OCI-LY7 (cell line): ENCODE data around the gene DAB1. TPM values are rescaled to one million over a fixed set of nuclear protein-coding genes. Genes with fewer than 3 reads are reported as not detected.

Source experiments
- BruUV-seq: library from RNA; stranded (reverse); fragments of 400-500 nt; replicated peaks from 2 replicates; lab custom pipeline; 2021; lab: Mats Ljungman, UMichigan
- CTCF ChIA-PET: fragments of 300-600 bp; sonication (Branson Sonifier 250); formaldehyde crosslinking; loops from one replicate; lab custom pipeline; 2022; ENCODE audit warnings: antibody characterized with exemption; ENCODE audit not compliant: unreplicated experiment; lab: Charles Lee
- POLR2A ChIA-PET: fragments of 300-600 bp; sonication (Branson Sonifier 250); formaldehyde crosslinking; loops from one replicate; lab custom pipeline; 2022; ENCODE audit warnings: antibody characterized with exemption; lab: Charles Lee
- DNase-seq: peaks from one replicate; pipeline ENCODE4 v3.0.0-alpha.2; 2015; ENCODE audit warnings: low spot score
- H2AFZ ChIP-seq: fragments of 200-600 bp; sonication (generic), shearing (Covaris generic); 2 replicates; pipeline ENCODE4 v1.6.1; 2014; ENCODE audit warnings: mild to moderate bottlenecking, antibody characterized with exemption, low read length, moderate library complexity
- H3K27ac ChIP-seq: fragments of 200-600 bp; sonication (generic); 2 replicates; pipeline ENCODE4 v1.5.1; 2014; ENCODE audit warnings: mixed run types, low read depth, mild to moderate bottlenecking, moderate library complexity, low read length, inconsistent platforms; ENCODE audit not compliant: poor library complexity, severe bottlenecking
- H3K36me3 ChIP-seq: fragments of 200-600 bp; sonication (generic); 2 replicates; pipeline ENCODE4 v1.6.1; 2014; ENCODE audit warnings: mild to moderate bottlenecking, antibody characterized with exemption, low read length, moderate library complexity, mixed read lengths; ENCODE audit not compliant: insufficient read depth
- H3K4me1 ChIP-seq: fragments of 200-600 bp; sonication (generic); 2 replicates; pipeline ENCODE4 v1.5.1; 2014; ENCODE audit warnings: mild to moderate bottlenecking, low read length; ENCODE audit not compliant: insufficient read depth, poor library complexity, severe bottlenecking
- H3K4me2 ChIP-seq: fragments of 200-600 bp; sonication (generic); 2 replicates; pipeline ENCODE4 v1.6.1; 2014; ENCODE audit warnings: mild to moderate bottlenecking, low read length
- H3K4me3 ChIP-seq: fragments of 200-600 bp; sonication (generic); 2 replicates; pipeline ENCODE4 v1.5.1; 2014; ENCODE audit warnings: mild to moderate bottlenecking, low read depth, low read length; ENCODE audit not compliant: poor library complexity, severe bottlenecking
- H3K79me2 ChIP-seq: fragments of 200-600 bp; sonication (generic); 2 replicates; pipeline ENCODE4 v1.6.1; 2016; ENCODE audit warnings: low read depth, mild to moderate bottlenecking, low read length, moderate library complexity, mixed read lengths; ENCODE audit not compliant: insufficient read depth
- H3K9me2 ChIP-seq: fragments of 200-600 bp; sonication (generic); 2 replicates; pipeline ENCODE4 v1.6.1; 2016; ENCODE audit warnings: mild to moderate bottlenecking, low read length, mixed read lengths; ENCODE audit not compliant: insufficient read depth
- H3K9me3 ChIP-seq: fragments of 200-600 bp; sonication (generic); 2 replicates; pipeline ENCODE4 v1.6.1; 2014; ENCODE audit warnings: mild to moderate bottlenecking, mixed run types, low read length, mixed read lengths
- H4K20me1 ChIP-seq: fragments of 200-600 bp; sonication (generic); 2 replicates; pipeline ENCODE4 v1.6.1; 2014; ENCODE audit warnings: mild to moderate bottlenecking, antibody characterized with exemption, low read length, moderate library complexity, mixed read lengths; ENCODE audit not compliant: insufficient read depth
- CTCF ChIP-seq: fragments of 200-600 bp; sonication (generic); conservative IDR thresholded peaks from 2 replicates; pipeline ENCODE4 v1.5.1; 2014; ENCODE audit warnings: mild to moderate bottlenecking, antibody characterized with exemption, low read length, moderate library complexity, mixed read lengths
- EZH2phosphoT487 ChIP-seq: fragments of 200-600 bp; sonication (generic); IDR thresholded peaks from 2 replicates; pipeline ENCODE4 v1.6.1; 2018; ENCODE audit warnings: low read depth, borderline replicate concordance, mild to moderate bottlenecking, mixed run types, antibody characterized with exemption, low read length, moderate library complexity, mixed read lengths
- intact Hi-C: fragments of 100-400 bp; cut with micrococcal nuclease; formaldehyde crosslinking; loops from one replicate; pipeline ENCODE4 v1.10.0; 2022; ENCODE audit not compliant: unreplicated experiment
- total RNA-seq, 2 experiments: library from RNA; depleted of rRNA in 1 of 2; stranded (reverse); fragments of >200 nt in 1 of 2; shearing (Covaris generic) in 1 of 2; gene quantifications; 2 replicates each; pipeline ENCODE4 v1.2.3, GENCODE V29; 2014 to 2022

The DAB1 gene
- total RNA-seq, 2 experiments from 2014 or later = not detected

- intact Hi-C loops = no loop called here
- TF ChIP-seq EZH2phosphoT487 (no peak), CTCF (no peak)
- H4K20me1 ChIP-seq = no peaks in the 10 kb centered on the region
- no peaks in the 10 kb centered on the region for H3K9me3 ChIP-seq
- no peak overlapping the region for H3K4me2 ChIP-seq
- BruUV-seq = no TSS peak
- CTCF ChIA-PET = no interaction called here
- POLR2A ChIA-PET = no interaction called here
- peaks cover 12% of the 10 kb centered on the region for H3K4me1 ChIP-seq
- H2AFZ ChIP-seq = no peak overlapping the region
- no peaks in the 10 kb centered on the region for H3K36me3 ChIP-seq
- H3K9me2 ChIP-seq = no peaks in the 10 kb centered on the region
- H3K27ac ChIP-seq = no peak overlapping the region
- DNase-seq = no peak
- no peak overlapping the region for H3K4me3 ChIP-seq
- no peaks in the 10 kb centered on the region for H3K79me2 ChIP-seq
Observed at GRCh38 chr1:57133686-57134085, 290.2 kb downstream of the DAB1 start.

- POLR2A ChIA-PET = no interaction called here
- Histone ChIP-seq H3K27ac (no peak overlapping the region), H3K9me2 (no peaks in the 10 kb centered on the region), H4K20me1 (no peaks in the 10 kb centered on the region), H3K79me2 (no peaks in the 10 kb centered on the region), H3K4me3 (no peak overlapping the region), H3K4me1 (peaks cover 7% of the 10 kb centered on the region), H3K36me3 (no peaks in the 10 kb centered on the region), H3K4me2 (no peak overlapping the region), H2AFZ (no peak overlapping the region), H3K9me3 (no peaks in the 10 kb centered on the region)
- no peak for TF ChIP-seq EZH2phosphoT487
- no peak for TF ChIP-seq CTCF
- BruUV-seq = no TSS peak
- CTCF ChIA-PET = no interaction called here
- DNase-seq = no peak
- intact Hi-C loops = no loop called here
Observed at GRCh38 chr1:57132993-57133622, 290.8 kb downstream of the DAB1 start.

- intact Hi-C loops = no loop called here
- Histone ChIP-seq H3K36me3 (no peaks in the 10 kb centered on the region), H3K4me1 (no peaks in the 10 kb centered on the region), H3K9me2 (no peaks in the 10 kb centered on the region), H2AFZ (no peak overlapping the region), H3K4me2 (no peak overlapping the region), H3K4me3 (no peak overlapping the region), H4K20me1 (no peaks in the 10 kb centered on the region), H3K9me3 (no peaks in the 10 kb centered on the region), H3K27ac (no peak overlapping the region), H3K79me2 (no peaks in the 10 kb centered on the region)
- POLR2A ChIA-PET = interaction anchor here (1.0 to 1.1 kb wide), 2 partner anchors 9 to 14 kb away, joined by 3 to 4 read pairs; no protein-coding TSS in a partner anchor
- no peak for DNase-seq
- TF ChIP-seq EZH2phosphoT487 = no peak
- TF ChIP-seq CTCF = no peak
- CTCF ChIA-PET = no interaction called here
- BruUV-seq = no TSS peak
Observed at GRCh38 chr1:57131701-57132394, 292.0 kb downstream of the DAB1 start.
